Measurements from ENCODE around the gene PTPN23. TPM values are rescaled to one million over a fixed set of nuclear protein-coding genes. Genes with fewer than 3 reads are reported as not detected.

Gene PTPN23
- total and polyA plus RNA-seq, 2 of the 13 experiments (the other 11 are each of a cell fraction or from before 2014, with no cell fraction given) = 2.3 to 3.7 TPM

GRCh38 chr3:47394140-47394870 lies 13.5 kb downstream of the PTPN23 start (continued):
- peak; percentile 56 for TF ChIP-seq ELF1 (CRISPR knock-in tag; IDR thresholded peaks at IDR 0.05)
- TF ChIP-seq GABPB1 (CRISPR knock-in tag; IDR thresholded peaks at IDR 0.05) = no peak
- TF ChIP-seq, protein P1, sequence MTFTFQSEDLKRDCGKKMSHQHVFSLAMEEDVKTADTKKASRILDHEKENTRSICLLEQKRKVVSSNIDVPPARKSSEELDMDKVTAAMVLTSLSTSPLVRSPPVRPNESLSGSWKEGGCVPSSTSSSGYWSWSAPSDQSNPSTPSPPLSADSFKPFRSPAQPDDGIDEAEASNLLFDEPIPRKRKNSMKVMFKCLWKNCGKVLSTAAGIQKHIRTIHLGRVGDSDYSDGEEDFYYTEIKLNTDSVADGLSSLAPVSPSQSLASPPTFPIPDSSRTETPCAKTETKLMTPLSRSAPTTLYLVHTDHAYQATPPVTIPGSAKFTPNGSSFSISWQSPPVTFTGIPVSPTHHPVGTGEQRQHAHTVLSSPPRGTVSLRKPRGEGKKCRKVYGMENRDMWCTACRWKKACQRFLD (CRISPR knock-in tag; IDR thresholded peaks at IDR 0.05; ENCODE audit: borderline replicate concordance) = no peak
- TF ChIP-seq NFIC (IDR thresholded peaks at IDR 0.05; ENCODE audit: low read length) = no peak
- no peak for TF ChIP-seq ZNF124 (CRISPR knock-in tag; IDR thresholded peaks at IDR 0.05)
- peak; percentile 25; the same call in 1 of the 2 replicates for TF ChIP-seq ZNF609 (CRISPR knock-in tag; IDR thresholded peaks at IDR 0.05; ENCODE audit: borderline replicate concordance)
- TF ChIP-seq MLLT10 (CRISPR knock-in tag; IDR thresholded peaks at IDR 0.05) = no peak
- TF ChIP-seq RFXAP (CRISPR knock-in tag; IDR thresholded peaks at IDR 0.05; ENCODE audit: borderline replicate concordance) = no peak
- no peak for TF ChIP-seq HNRNPUL1 (IDR thresholded peaks at IDR 0.05; ENCODE audit: low read depth, low read length)
- TF ChIP-seq RXRB (CRISPR knock-in tag; IDR thresholded peaks at IDR 0.05; ENCODE audit: borderline replicate concordance) = peak; percentile 76
- TF ChIP-seq ETV5 (CRISPR knock-in tag; IDR thresholded peaks at IDR 0.05; ENCODE audit: borderline replicate concordance) = peak; percentile 79; the same call in 1 of the 2 replicates
- TF ChIP-seq FOXP1 (IDR thresholded peaks at IDR 0.05) = no peak
- TF ChIP-seq FOXP1 (CRISPR knock-in tag; IDR thresholded peaks at IDR 0.05) = peak; percentile 45; the same call in 1 of the 2 replicates
- peak; percentile 54; the same call in 1 of the 2 replicates for TF ChIP-seq TBX2 (CRISPR knock-in tag; IDR thresholded peaks at IDR 0.05; ENCODE audit: borderline replicate concordance)
- no peak for TF ChIP-seq AKAP8 (CRISPR knock-in tag; IDR thresholded peaks at IDR 0.05)
- TF ChIP-seq PITX1 (CRISPR knock-in tag; IDR thresholded peaks at IDR 0.05) = 0 out of 2 replicates have a peak, but pooled peaks have one; percentile 23
- no peak for TF ChIP-seq CENPT (CRISPR knock-in tag; IDR thresholded peaks at IDR 0.05; ENCODE audit: low read depth)
- no peak for TF ChIP-seq DPF2 (CRISPR knock-in tag; IDR thresholded peaks at IDR 0.05; ENCODE audit: borderline replicate concordance, low read depth)
- peak; percentile 86 for TF ChIP-seq NR2F6 (IDR thresholded peaks at IDR 0.05)
- TF ChIP-seq NR2F6 (CRISPR knock-in tag; IDR thresholded peaks at IDR 0.05) = peak; percentile 94
- TF ChIP-seq, protein P2, sequence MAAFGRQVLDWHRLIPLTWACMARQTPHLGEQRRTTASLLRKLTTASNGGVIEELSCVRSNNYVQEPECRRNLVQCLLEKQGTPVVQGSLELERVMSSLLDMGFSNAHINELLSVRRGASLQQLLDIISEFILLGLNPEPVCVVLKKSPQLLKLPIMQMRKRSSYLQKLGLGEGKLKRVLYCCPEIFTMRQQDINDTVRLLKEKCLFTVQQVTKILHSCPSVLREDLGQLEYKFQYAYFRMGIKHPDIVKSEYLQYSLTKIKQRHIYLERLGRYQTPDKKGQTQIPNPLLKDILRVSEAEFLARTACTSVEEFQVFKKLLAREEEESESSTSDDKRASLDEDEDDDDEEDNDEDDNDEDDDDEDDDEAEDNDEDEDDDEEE (CRISPR knock-in tag; IDR thresholded peaks at IDR 0.05) = no peak
- TF ChIP-seq ZNF577 (CRISPR knock-in tag; IDR thresholded peaks at IDR 0.05; ENCODE audit: borderline replicate concordance, low read depth) = no peak
- TF ChIP-seq ATF4 (CRISPR knock-in tag; IDR thresholded peaks at IDR 0.05) = 0 out of 4 replicates have a peak, but pooled peaks of 1 of the 2 experiments have one; percentile 13

Data from HepG2 (cell line).